Astrocyte (in vitro differentiated cells and primary cell): ENCODE data around the gene ANKRD49. TPM values are rescaled to one million over a fixed set of nuclear protein-coding genes. Genes with fewer than 3 reads are reported as not detected.

Experiments used
- DNase-seq: peaks from one replicate; pipeline ENCODE4 v3.0.0-alpha.2; 2010; ENCODE audit warnings: low read depth
- FAIRE-seq: peaks from 2 replicates; lab custom pipeline; 2011; peaks lifted over from hg19 to GRCh38; lab: Jason Lieb, UNC
- H2AFZ ChIP-seq: 2 replicates; pipeline ENCODE4 v1.6.0; 2012; ENCODE audit warnings: low read depth, low read length, inconsistent platforms
- H3K27ac ChIP-seq: 2 replicates; pipeline ENCODE4 v1.5.1; 2011; ENCODE audit warnings: low read depth, low read length, inconsistent platforms
- H3K27me3 ChIP-seq: 2 replicates; pipeline ENCODE4 v1.6.0; 2011; ENCODE audit warnings: low read length, inconsistent platforms; ENCODE audit not compliant: insufficient read depth
- H3K36me3 ChIP-seq: 2 replicates; pipeline ENCODE4 v1.5.1; 2011; ENCODE audit warnings: low read length, inconsistent platforms; ENCODE audit not compliant: insufficient read depth
- H3K4me1 ChIP-seq: 2 replicates; pipeline ENCODE4 v1.5.1; 2011; ENCODE audit warnings: low read length, inconsistent platforms; ENCODE audit not compliant: insufficient read depth
- H3K4me2 ChIP-seq: 2 replicates; pipeline ENCODE4 v1.6.0; 2012; ENCODE audit warnings: low read length, inconsistent platforms
- H3K4me3 ChIP-seq: 2 replicates; pipeline ENCODE4 v1.5.1; 2011; ENCODE audit warnings: low read depth, mild to moderate bottlenecking, low read length, inconsistent platforms; ENCODE audit not compliant: insufficient read depth
- H3K79me2 ChIP-seq: 2 replicates; pipeline ENCODE4 v1.6.0; 2012; ENCODE audit warnings: mild to moderate bottlenecking, low read length, inconsistent platforms; ENCODE audit not compliant: insufficient read depth
- H3K9ac ChIP-seq: 2 replicates; pipeline ENCODE4 v1.6.0; 2012; ENCODE audit warnings: mild to moderate bottlenecking, low read length, inconsistent platforms
- H3K9me3 ChIP-seq: 2 replicates; pipeline ENCODE4 v1.5.1; 2012; ENCODE audit warnings: low read depth, mild to moderate bottlenecking, low read length, inconsistent platforms; ENCODE audit not compliant: insufficient read depth
- H4K20me1 ChIP-seq: 2 replicates; pipeline ENCODE4 v1.6.0; 2012; ENCODE audit warnings: low read length, inconsistent platforms; ENCODE audit not compliant: insufficient read depth
- H3K27ac Mint-ChIP-seq: one replicate; pipeline ENCODE4 v1.8.0; 2021; ENCODE audit warnings: mild to moderate bottlenecking, mixed read lengths; ENCODE audit not compliant: unreplicated experiment
- H3K27me3 Mint-ChIP-seq: one replicate; pipeline ENCODE4 v1.8.0; 2021; ENCODE audit warnings: low read depth, mixed read lengths; ENCODE audit not compliant: unreplicated experiment
- H3K36me3 Mint-ChIP-seq: one replicate; pipeline ENCODE4 v1.8.0; 2021; ENCODE audit warnings: low read depth, mixed read lengths; ENCODE audit not compliant: unreplicated experiment
- H3K4me1 Mint-ChIP-seq: one replicate; pipeline ENCODE4 v1.8.0; 2021; ENCODE audit warnings: low read depth, mixed read lengths; ENCODE audit not compliant: unreplicated experiment
- H3K4me3 Mint-ChIP-seq: one replicate; pipeline ENCODE4 v1.8.0; 2021; ENCODE audit warnings: mild to moderate bottlenecking, moderate library complexity, mixed read lengths; ENCODE audit not compliant: unreplicated experiment
- H3K9me3 Mint-ChIP-seq: one replicate; pipeline ENCODE4 v1.8.0; 2021; ENCODE audit warnings: mild to moderate bottlenecking, mixed read lengths; ENCODE audit not compliant: unreplicated experiment
- CTCF ChIP-seq: IDR thresholded peaks from 2 replicates; pipeline ENCODE4 v1.5.1; 2011; ENCODE audit warnings: low read depth, mild to moderate bottlenecking, inconsistent platforms, low read length, moderate library complexity; ENCODE audit not compliant: insufficient read depth
- EZH2 ChIP-seq: IDR thresholded peaks from 2 replicates; pipeline ENCODE4 v1.6.1; 2012; ENCODE audit warnings: mild to moderate bottlenecking, low read length, inconsistent platforms; ENCODE audit not compliant: insufficient read depth
- total RNA-seq: library from RNA; stranded (reverse); gene quantifications from 2 replicates; pipeline ENCODE4 v1.2.1, GENCODE V29; 2021

Gene ANKRD49
- total RNA-seq, 1 donor from 2014 or later: 10.3 TPM

- Histone ChIP-seq H4K20me1 (no peaks in the 10 kb centered on the region), H3K9me3 (no peaks in the 10 kb centered on the region), H3K79me2 (no peaks in the 10 kb centered on the region), H3K27ac (no peak overlapping the region), H3K27me3 (no peaks in the 10 kb centered on the region), H3K36me3 (no peaks in the 10 kb centered on the region), H3K4me3 (no peak overlapping the region), H3K9ac (no peak overlapping the region), H3K4me1 (no peaks in the 10 kb centered on the region), H2AFZ (peak overlapping the region; percentile 67), H3K4me2 (peak overlapping the region; percentile 25)
- H3K4me1 Mint-ChIP-seq: peaks cover 14% of the 10 kb centered on the region
- FAIRE-seq: no peak
- no peaks in the 10 kb centered on the region for H3K36me3 Mint-ChIP-seq
- H3K27me3 Mint-ChIP-seq: peaks cover 2% of the 10 kb centered on the region
- no peak for TF ChIP-seq CTCF
- TF ChIP-seq EZH2: no peak
- H3K9me3 Mint-ChIP-seq: peaks cover 3% of the 10 kb centered on the region
- peak; percentile 65 for DNase-seq
- no peak overlapping the region for H3K4me3 Mint-ChIP-seq
- H3K27ac Mint-ChIP-seq: no peak overlapping the region
These were observed 32.0 kb downstream of the ANKRD49 start for GRCh38 chr11:94525546-94526324.

- peaks cover 2% of the 10 kb centered on the region for H3K27me3 Mint-ChIP-seq
- peak; percentile 13 for DNase-seq
These were observed 33.1 kb downstream of the ANKRD49 start for GRCh38 chr11:94526645-94527438.

More at GRCh38 chr11:94526645-94527438, 33.1 kb downstream of the ANKRD49 start:
- no peak overlapping the region for H3K9ac ChIP-seq
- no peak overlapping the region for H3K27ac ChIP-seq
- H3K4me3 Mint-ChIP-seq: no peak overlapping the region
- H2AFZ ChIP-seq: no peak overlapping the region
- H3K36me3 ChIP-seq: no peaks in the 10 kb centered on the region
- H3K9me3 Mint-ChIP-seq: peaks cover 3% of the 10 kb centered on the region
- no peaks in the 10 kb centered on the region for H4K20me1 ChIP-seq
- H3K36me3 Mint-ChIP-seq: no peaks in the 10 kb centered on the region
- H3K4me1 ChIP-seq: no peaks in the 10 kb centered on the region
- no peaks in the 10 kb centered on the region for H3K9me3 ChIP-seq
- FAIRE-seq: no peak
- no peaks in the 10 kb centered on the region for H3K27me3 ChIP-seq
- TF ChIP-seq CTCF: no peak
- TF ChIP-seq EZH2: no peak
- no peak overlapping the region for H3K27ac Mint-ChIP-seq
- H3K4me2 ChIP-seq: no peak overlapping the region
- H3K79me2 ChIP-seq: no peaks in the 10 kb centered on the region
- peaks cover 14% of the 10 kb centered on the region for H3K4me1 Mint-ChIP-seq
- no peak overlapping the region for H3K4me3 ChIP-seq
